Panc1 (cell line): ENCODE results near the gene LMF1. TPM values are rescaled to one million over a fixed set of nuclear protein-coding genes. Genes with fewer than 3 reads are reported as not detected.

Experiments used
- ATAC-seq: fragments of 200-7000 bp; cut with Tn5 transposase; 2 replicates; pipeline ENCODE4 v1.9.1; 2020; ENCODE audit warnings: mild to moderate bottlenecking, moderate library complexity
- BruUV-seq: library from RNA; stranded (reverse); fragments of 400-500 nt; replicated peaks from 2 replicates; lab custom pipeline; 2021; lab: Mats Ljungman, UMichigan
- CTCF ChIA-PET: fragments of 300-600 bp; sonication (Branson Sonifier 250); formaldehyde crosslinking; loops from one replicate; lab custom pipeline; 2022; ENCODE audit warnings: antibody characterized with exemption; lab: Charles Lee
- POLR2A ChIA-PET: fragments of 300-600 bp; sonication (Branson Sonifier 250); formaldehyde crosslinking; loops from one replicate; lab custom pipeline; 2022; ENCODE audit warnings: antibody characterized with exemption; lab: Charles Lee
- DNase-seq: peaks from one replicate; pipeline ENCODE4 v3.0.0-alpha.2; 2010; ENCODE audit warnings: low read depth, low spot score
- H3K27ac ChIP-seq: 2 replicates; pipeline ENCODE4 v1.5.1; 2011; ENCODE audit warnings: mild to moderate bottlenecking, low read length, inconsistent platforms
- H3K27me3 ChIP-seq: fragments of 200-500 bp; sonication (Bioruptor generic); 2 replicates; pipeline ENCODE4 v1.6.0; 2014; ENCODE audit warnings: low read length, inconsistent platforms; ENCODE audit not compliant: control insufficient read depth, insufficient read depth
- H3K36me3 ChIP-seq: fragments of 200-500 bp; sonication (Bioruptor generic); 2 replicates; pipeline ENCODE4 v1.5.1; 2014; ENCODE audit warnings: inconsistent platforms, mild to moderate bottlenecking, low read length, moderate library complexity; ENCODE audit not compliant: control insufficient read depth, insufficient read depth
- H3K4me1 ChIP-seq: 2 replicates; pipeline ENCODE4 v1.5.1; 2011; ENCODE audit warnings: inconsistent platforms, mild to moderate bottlenecking, low read length, moderate library complexity; ENCODE audit not compliant: control insufficient read depth, insufficient read depth
- H3K4me3 ChIP-seq, 2 experiments: 2 replicates each; pipeline ENCODE4 v1.5.1; 2011 to 2012; ENCODE audit warnings: low read depth in 2 of 2, low read length in 2 of 2, mild to moderate bottlenecking in 2 of 2, inconsistent platforms in 1 of 2, moderate library complexity in 1 of 2
- H3K9me3 ChIP-seq: fragments of 200-500 bp; sonication (Bioruptor generic); 2 replicates; pipeline ENCODE4 v1.5.1; 2014; ENCODE audit warnings: low read depth, mild to moderate bottlenecking, inconsistent platforms, low read length, moderate library complexity; ENCODE audit not compliant: control insufficient read depth, insufficient read depth
- CTCF ChIP-seq: fragments of 450-650 bp; IDR thresholded peaks from 2 replicates; pipeline ENCODE4 v1.5.1; 2017; ENCODE audit warnings: mild to moderate bottlenecking
- POLR2AphosphoS5 ChIP-seq: IDR thresholded peaks from 2 replicates; pipeline ENCODE4 v1.6.1; 2012; ENCODE audit warnings: mild to moderate bottlenecking, low read depth, low read length, moderate library complexity
- REST ChIP-seq, 2 experiments: IDR thresholded peaks; 2 replicates each; pipeline ENCODE4 v1.6.1; 2011 to 2012; ENCODE audit warnings: low read depth in 2 of 2, control low read depth in 1 of 2, low read length in 1 of 2, mild to moderate bottlenecking in 1 of 2, moderate library complexity in 1 of 2; ENCODE audit not compliant: insufficient read depth in 1 of 2
- SIN3A ChIP-seq: IDR thresholded peaks from 2 replicates; pipeline ENCODE4 v1.6.1; 2012; ENCODE audit warnings: low read depth, mild to moderate bottlenecking, low read length, moderate library complexity, borderline replicate concordance; ENCODE audit not compliant: insufficient read depth
- TCF7L2 ChIP-seq: IDR thresholded peaks from 2 replicates; pipeline ENCODE4 v1.6.1; 2011; ENCODE audit warnings: mild to moderate bottlenecking, low read depth, low read length, inconsistent platforms
- in situ Hi-C: cut with HindIII; loops from 2 replicates; pipeline ENCODE4 v1.10.0; 2016; ENCODE audit warnings: low sequenced_read_pairs, low pct_unique_long_range_greater_than_20kb
- intact Hi-C: fragments of 100-400 bp; cut with micrococcal nuclease; formaldehyde crosslinking; loops from one replicate; pipeline ENCODE4 v1.10.0; 2022; ENCODE audit not compliant: unreplicated experiment
- total RNA-seq: library from RNA; stranded (reverse); gene quantifications from one replicate; pipeline ENCODE4 v1.2.1, GENCODE V29; 2021; ENCODE audit not compliant: unreplicated experiment

Gene LMF1
- total RNA-seq, 1 experiment from 2014 or later: 24.3 TPM

- Histone ChIP-seq H3K27me3 (no peaks in the 10 kb centered on the region), H3K36me3 (no peaks in the 10 kb centered on the region), H3K4me1 (peaks cover 26% of the 10 kb centered on the region), H3K9me3 (peaks cover 3% of the 10 kb centered on the region; the same call in 1 of the 2 replicates), H3K27ac (peak overlapping the region; percentile 71), H3K4me3 (peak overlapping the region in 1 of 2 experiments; percentile 7; a peak in 2 of 4 replicates)
- in situ Hi-C loops: no loop called here
- BruUV-seq: no TSS peak
- intact Hi-C loops: no loop called here
- DNase-seq (no peak), ATAC-seq (no peak)
- ChIA-PET CTCF (interaction anchor here (0.6 kb wide), 1 partner anchor 67 kb away, joined by 4 read pairs; no protein-coding TSS in a partner anchor), POLR2A (interaction anchor here (0.6 kb wide), 2 partner anchors 100 to 254 kb away, joined by 4 read pairs; no protein-coding TSS in a partner anchor)
- no peak for TF ChIP-seq TCF7L2
Observed at GRCh38 chr16:963913-964312, 6.9 kb downstream of the LMF1 start.

- no peak for ATAC-seq
- H3K27me3 ChIP-seq: no peaks in the 10 kb centered on the region
- peak overlapping the region; percentile 71 for H3K27ac ChIP-seq
- POLR2A ChIA-PET: no interaction called here
- DNase-seq: no peak
- H3K4me3 ChIP-seq: no peak overlapping the region
- CTCF ChIA-PET: no interaction called here
- peaks cover 21% of the 10 kb centered on the region for H3K4me1 ChIP-seq
- no peaks in the 10 kb centered on the region for H3K36me3 ChIP-seq
- intact Hi-C loops: no loop called here
- BruUV-seq: no TSS peak
- TF ChIP-seq REST (IDR thresholded peaks at IDR 0.05; ENCODE audit: insufficient read depth in 1 of 2, low read depth in 2 of 2, low read length in 1 of 2) (no peak), CTCF (no peak), SIN3A (no peak), TCF7L2 (no peak), POLR2AphosphoS5 (no peak)
- peaks cover 3% of the 10 kb centered on the region; the same call in 1 of the 2 replicates for H3K9me3 ChIP-seq
- in situ Hi-C loops: no loop called here
Observed at GRCh38 chr16:962901-963814, 7.6 kb downstream of the LMF1 start.
